HepG2 (cell line): ENCODE results near the gene ZNF324B. TPM values are rescaled to one million over a fixed set of nuclear protein-coding genes. Genes with fewer than 3 reads are reported as not detected.

Experiments used
- ARNT2 ChIP-seq: sonication (generic); formaldehyde crosslinking; IDR thresholded peaks from 2 replicates; pipeline ENCODE4 v1.8.0; 2022; ENCODE audit warnings: mild to moderate bottlenecking, low read depth, missing genetic modification reagents, moderate library complexity
- ARNTL ChIP-seq: sonication (generic); formaldehyde crosslinking; IDR thresholded peaks from 2 replicates; pipeline ENCODE4 v1.4.0; 2020; ENCODE audit warnings: mild to moderate bottlenecking, missing genetic modification reagents
- GABPB1 ChIP-seq: IDR thresholded peaks from 2 replicates; pipeline ENCODE4 v1.6.1; 2016; ENCODE audit warnings: mild to moderate bottlenecking, missing genetic modification reagents, moderate library complexity, missing compliant biosample characterization
- HOXD1 ChIP-seq: sonication (generic); formaldehyde crosslinking; IDR thresholded peaks from 2 replicates; pipeline ENCODE4 v1.5.0; 2020; ENCODE audit warnings: missing genetic modification reagents
- KAT2B ChIP-seq: fragments of 150-350 bp; IDR thresholded peaks from 2 replicates; pipeline ENCODE4 v1.6.1; 2014; ENCODE audit warnings: low read depth, low read length, borderline replicate concordance
- KLF11 ChIP-seq: IDR thresholded peaks from 2 replicates; pipeline ENCODE4 v1.6.1; 2016; ENCODE audit warnings: missing compliant biosample characterization
- NRL ChIP-seq: sonication (generic); formaldehyde crosslinking; IDR thresholded peaks from 2 replicates; pipeline ENCODE4 v1.5.0; 2020; ENCODE audit warnings: missing genetic modification reagents, mild to moderate bottlenecking, moderate library complexity, borderline replicate concordance
- ZNF235 ChIP-seq: sonication (generic); formaldehyde crosslinking; IDR thresholded peaks from 2 replicates; pipeline ENCODE4 v1.8.1; 2023; ENCODE audit warnings: mild to moderate bottlenecking, missing genetic modification reagents, borderline replicate concordance
- ZNF33A ChIP-seq: sonication (generic); formaldehyde crosslinking; IDR thresholded peaks from 2 replicates; pipeline ENCODE4 v1.5.1; 2020; ENCODE audit warnings: missing genetic modification reagents, mild to moderate bottlenecking, moderate library complexity, borderline replicate concordance
- ZNF350 ChIP-seq: sonication (generic); formaldehyde crosslinking; IDR thresholded peaks from 2 replicates; pipeline ENCODE4 v1.4.0; 2020; ENCODE audit warnings: mild to moderate bottlenecking, low read depth, missing genetic modification reagents, borderline replicate concordance
- ZNF749 ChIP-seq: sonication (generic); formaldehyde crosslinking; IDR thresholded peaks from 2 replicates; pipeline ENCODE4 v1.8.0; 2022; ENCODE audit warnings: mild to moderate bottlenecking, missing genetic modification reagents, moderate library complexity, borderline replicate concordance
- ZNF850 ChIP-seq: sonication (generic); formaldehyde crosslinking; conservative IDR thresholded peaks from 2 replicates; pipeline ENCODE4 v1.9.0; 2021; ENCODE audit warnings: mild to moderate bottlenecking, missing genetic modification reagents
- polyA plus RNA-seq, 8 experiments: library from polyadenylated mRNA; depleted of rRNA in 3 of 8; stranded (reverse) in 7 of 8; unstranded in 1 of 8; fragments of >200 nt; fragmentation: Illumina TruSeq in 4 of 8; extraction: Trizol in 4 of 8; gene quantifications; 2 replicates each; pipeline versions ENCODE4 v1.2.1 to v1.2.3, GENCODE V29; 2011 to 2016; ENCODE audit warnings: low read depth in 4 of 8, missing spikeins in 1 of 8, mixed read lengths in 1 of 8; ENCODE audit not compliant: insufficient read depth in 1 of 8
- total RNA-seq, 5 experiments: library from RNA; depleted of rRNA; stranded (reverse); fragments of >200 nt; fragmentation: Illumina TruSeq; extraction: Trizol; gene quantifications; 2 replicates each; pipeline ENCODE4 v1.2.3, GENCODE V29; 2016; ENCODE audit warnings: low read depth in 1 of 5
- TF ChIP-seq, protein P1 (sequence below): IDR thresholded peaks from 2 replicates; pipeline ENCODE4 v1.6.1; 2018; ENCODE audit warnings: missing genetic modification reagents, mild to moderate bottlenecking, missing compliant biosample characterization
- TF ChIP-seq, protein P2 (sequence below): sonication (generic); formaldehyde crosslinking; IDR thresholded peaks from 2 replicates; pipeline ENCODE4 v1.4.0; 2020; ENCODE audit warnings: missing genetic modification reagents
- TF ChIP-seq, protein P3 (sequence below): sonication (generic); formaldehyde crosslinking; IDR thresholded peaks from 2 replicates; pipeline ENCODE4 v1.4.0; 2020; ENCODE audit warnings: missing genetic modification reagents
- TF ChIP-seq, protein P4 (sequence below): sonication (generic); formaldehyde crosslinking; IDR thresholded peaks from 2 replicates; pipeline ENCODE4 v1.4.0; 2020; ENCODE audit warnings: low read depth, mild to moderate bottlenecking, missing genetic modification reagents
- TF ChIP-seq, protein P5 (sequence below): sonication (generic); formaldehyde crosslinking; IDR thresholded peaks from 2 replicates; pipeline ENCODE4 v1.8.1; 2023; ENCODE audit warnings: mild to moderate bottlenecking, missing genetic modification reagents, borderline replicate concordance

ZNF324B gene
- total and polyA plus RNA-seq, 2 of the 13 experiments (the other 11 are each of a cell fraction or from before 2014, with no cell fraction given), result 0.53 to 3.0 TPM

DNA sequence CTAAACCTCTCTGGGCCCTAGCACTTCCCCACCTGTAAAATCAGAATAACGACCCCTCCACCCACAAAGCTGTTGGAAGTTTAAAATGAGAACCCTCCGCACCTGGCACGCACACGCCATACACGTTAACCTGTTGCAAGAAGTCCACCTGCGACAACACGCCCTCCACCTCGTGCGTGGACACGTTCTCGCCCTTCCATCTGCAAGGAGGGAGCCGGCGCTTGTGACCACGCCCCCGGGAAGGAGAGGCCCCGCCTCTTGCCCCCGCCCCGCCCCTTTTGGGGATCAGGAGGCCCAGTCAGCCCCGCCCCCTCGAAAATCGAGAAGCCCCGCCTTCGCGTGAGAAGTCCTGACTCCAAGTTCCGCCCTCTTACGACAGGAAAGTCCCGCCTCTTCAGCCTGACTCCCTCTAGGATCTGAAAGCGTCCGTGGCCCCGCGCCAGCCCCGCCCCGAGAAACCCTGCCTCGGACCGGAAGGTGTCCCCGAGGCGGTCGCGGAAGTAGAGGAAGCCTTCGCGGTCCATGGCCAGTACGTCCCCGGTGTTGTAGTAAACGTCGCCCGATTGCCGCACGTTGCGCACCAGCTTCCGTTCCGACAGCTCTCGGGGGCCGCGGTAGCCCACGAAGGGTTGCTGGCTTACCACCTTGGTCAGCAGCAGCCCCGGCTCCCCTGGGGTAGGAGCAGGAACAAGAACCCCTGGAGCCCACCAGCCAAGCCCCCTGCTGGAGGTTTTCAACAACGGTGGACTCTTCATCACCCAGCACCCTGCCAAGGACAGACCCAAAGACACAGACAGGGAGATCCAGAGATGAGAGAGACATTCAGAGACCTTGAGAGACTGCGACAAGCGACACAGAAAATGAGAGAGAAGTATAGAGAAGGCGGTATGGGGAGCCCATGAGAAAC is 47.9 kb downstream of the ZNF324B start (continued):
- TF ChIP-seq, protein P1, sequence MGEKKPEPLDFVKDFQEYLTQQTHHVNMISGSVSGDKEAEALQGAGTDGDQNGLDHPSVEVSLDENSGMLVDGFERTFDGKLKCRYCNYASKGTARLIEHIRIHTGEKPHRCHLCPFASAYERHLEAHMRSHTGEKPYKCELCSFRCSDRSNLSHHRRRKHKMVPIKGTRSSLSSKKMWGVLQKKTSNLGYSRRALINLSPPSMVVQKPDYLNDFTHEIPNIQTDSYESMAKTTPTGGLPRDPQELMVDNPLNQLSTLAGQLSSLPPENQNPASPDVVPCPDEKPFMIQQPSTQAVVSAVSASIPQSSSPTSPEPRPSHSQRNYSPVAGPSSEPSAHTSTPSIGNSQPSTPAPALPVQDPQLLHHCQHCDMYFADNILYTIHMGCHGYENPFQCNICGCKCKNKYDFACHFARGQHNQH (CRISPR knock-in tag), result peak; percentile 84
- TF ChIP-seq, protein P2, sequence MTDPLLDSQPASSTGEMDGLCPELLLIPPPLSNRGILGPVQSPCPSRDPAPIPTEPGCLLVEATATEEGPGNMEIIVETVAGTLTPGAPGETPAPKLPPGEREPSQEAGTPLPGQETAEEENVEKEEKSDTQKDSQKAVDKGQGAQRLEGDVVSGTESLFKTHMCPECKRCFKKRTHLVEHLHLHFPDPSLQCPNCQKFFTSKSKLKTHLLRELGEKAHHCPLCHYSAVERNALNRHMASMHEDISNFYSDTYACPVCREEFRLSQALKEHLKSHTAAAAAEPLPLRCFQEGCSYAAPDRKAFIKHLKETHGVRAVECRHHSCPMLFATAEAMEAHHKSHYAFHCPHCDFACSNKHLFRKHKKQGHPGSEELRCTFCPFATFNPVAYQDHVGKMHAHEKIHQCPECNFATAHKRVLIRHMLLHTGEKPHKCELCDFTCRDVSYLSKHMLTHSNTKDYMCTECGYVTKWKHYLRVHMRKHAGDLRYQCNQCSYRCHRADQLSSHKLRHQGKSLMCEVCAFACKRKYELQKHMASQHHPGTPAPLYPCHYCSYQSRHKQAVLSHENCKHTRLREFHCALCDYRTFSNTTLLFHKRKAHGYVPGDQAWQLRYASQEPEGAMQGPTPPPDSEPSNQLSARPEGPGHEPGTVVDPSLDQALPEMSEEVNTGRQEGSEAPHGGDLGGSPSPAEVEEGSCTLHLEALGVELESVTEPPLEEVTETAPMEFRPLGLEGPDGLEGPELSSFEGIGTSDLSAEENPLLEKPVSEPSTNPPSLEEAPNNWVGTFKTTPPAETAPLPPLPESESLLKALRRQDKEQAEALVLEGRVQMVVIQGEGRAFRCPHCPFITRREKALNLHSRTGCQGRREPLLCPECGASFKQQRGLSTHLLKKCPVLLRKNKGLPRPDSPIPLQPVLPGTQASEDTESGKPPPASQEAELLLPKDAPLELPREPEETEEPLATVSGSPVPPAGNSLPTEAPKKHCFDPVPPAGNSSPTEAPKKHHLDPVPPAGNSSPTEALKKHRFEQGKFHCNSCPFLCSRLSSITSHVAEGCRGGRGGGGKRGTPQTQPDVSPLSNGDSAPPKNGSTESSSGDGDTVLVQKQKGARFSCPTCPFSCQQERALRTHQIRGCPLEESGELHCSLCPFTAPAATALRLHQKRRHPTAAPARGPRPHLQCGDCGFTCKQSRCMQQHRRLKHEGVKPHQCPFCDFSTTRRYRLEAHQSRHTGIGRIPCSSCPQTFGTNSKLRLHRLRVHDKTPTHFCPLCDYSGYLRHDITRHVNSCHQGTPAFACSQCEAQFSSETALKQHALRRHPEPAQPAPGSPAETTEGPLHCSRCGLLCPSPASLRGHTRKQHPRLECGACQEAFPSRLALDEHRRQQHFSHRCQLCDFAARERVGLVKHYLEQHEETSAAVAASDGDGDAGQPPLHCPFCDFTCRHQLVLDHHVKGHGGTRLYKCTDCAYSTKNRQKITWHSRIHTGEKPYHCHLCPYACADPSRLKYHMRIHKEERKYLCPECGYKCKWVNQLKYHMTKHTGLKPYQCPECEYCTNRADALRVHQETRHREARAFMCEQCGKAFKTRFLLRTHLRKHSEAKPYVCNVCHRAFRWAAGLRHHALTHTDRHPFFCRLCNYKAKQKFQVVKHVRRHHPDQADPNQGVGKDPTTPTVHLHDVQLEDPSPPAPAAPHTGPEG (CRISPR knock-in tag), result no peak
- peak; percentile 78 for TF ChIP-seq ARNTL (CRISPR knock-in tag)
- TF ChIP-seq KLF11 (CRISPR knock-in tag), result peak; percentile 82; the same call in 1 of the 2 replicates
- TF ChIP-seq ZNF235 (CRISPR knock-in tag), result no peak
- TF ChIP-seq ARNT2, result peak; percentile 87; the same call in 1 of the 2 replicates
- no peak for TF ChIP-seq ZNF33A (CRISPR knock-in tag)
- TF ChIP-seq ZNF749 (CRISPR knock-in tag), result peak; percentile 83; the same call in 1 of the 2 replicates
- peak; percentile 98 for TF ChIP-seq GABPB1
- no peak for TF ChIP-seq ZNF850 (CRISPR knock-in tag)
- TF ChIP-seq HOXD1 (CRISPR knock-in tag), result 0 out of 2 replicates have a peak, but pooled peaks have one; percentile 65
- peak; percentile 94 for TF ChIP-seq ZNF350 (CRISPR knock-in tag)
- TF ChIP-seq, protein P3, sequence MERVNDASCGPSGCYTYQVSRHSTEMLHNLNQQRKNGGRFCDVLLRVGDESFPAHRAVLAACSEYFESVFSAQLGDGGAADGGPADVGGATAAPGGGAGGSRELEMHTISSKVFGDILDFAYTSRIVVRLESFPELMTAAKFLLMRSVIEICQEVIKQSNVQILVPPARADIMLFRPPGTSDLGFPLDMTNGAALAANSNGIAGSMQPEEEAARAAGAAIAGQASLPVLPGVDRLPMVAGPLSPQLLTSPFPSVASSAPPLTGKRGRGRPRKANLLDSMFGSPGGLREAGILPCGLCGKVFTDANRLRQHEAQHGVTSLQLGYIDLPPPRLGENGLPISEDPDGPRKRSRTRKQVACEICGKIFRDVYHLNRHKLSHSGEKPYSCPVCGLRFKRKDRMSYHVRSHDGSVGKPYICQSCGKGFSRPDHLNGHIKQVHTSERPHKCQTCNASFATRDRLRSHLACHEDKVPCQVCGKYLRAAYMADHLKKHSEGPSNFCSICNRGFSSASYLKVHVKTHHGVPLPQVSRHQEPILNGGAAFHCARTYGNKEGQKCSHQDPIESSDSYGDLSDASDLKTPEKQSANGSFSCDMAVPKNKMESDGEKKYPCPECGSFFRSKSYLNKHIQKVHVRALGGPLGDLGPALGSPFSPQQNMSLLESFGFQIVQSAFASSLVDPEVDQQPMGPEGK, result peak; percentile 77
- TF ChIP-seq, protein P4, sequence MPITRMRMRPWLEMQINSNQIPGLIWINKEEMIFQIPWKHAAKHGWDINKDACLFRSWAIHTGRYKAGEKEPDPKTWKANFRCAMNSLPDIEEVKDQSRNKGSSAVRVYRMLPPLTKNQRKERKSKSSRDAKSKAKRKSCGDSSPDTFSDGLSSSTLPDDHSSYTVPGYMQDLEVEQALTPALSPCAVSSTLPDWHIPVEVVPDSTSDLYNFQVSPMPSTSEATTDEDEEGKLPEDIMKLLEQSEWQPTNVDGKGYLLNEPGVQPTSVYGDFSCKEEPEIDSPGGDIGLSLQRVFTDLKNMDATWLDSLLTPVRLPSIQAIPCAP, result no peak
- 0 out of 2 replicates have a peak, but pooled peaks have one; percentile 77 for TF ChIP-seq NRL
- TF ChIP-seq KAT2B, result no peak
- TF ChIP-seq, protein P5, sequence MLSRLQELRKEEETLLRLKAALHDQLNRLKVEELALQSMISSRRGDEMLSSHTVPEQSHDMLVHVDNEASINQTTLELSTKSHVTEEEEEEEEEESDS (CRISPR knock-in tag), result peak; percentile 28; the same call in 1 of the 2 replicates
